Fibroblast of pulmonary artery (primary cell): ENCODE measurements around the gene DNAJB4.

Source experiments
- DNase-seq: peaks from one replicate; pipeline ENCODE4 v3.0.0-alpha.2; 2010; ENCODE audit warnings: low read depth
- H3K4me3 ChIP-seq: replicated peaks from 2 replicates; pipeline ENCODE4 v1.5.1; 2011; ENCODE audit warnings: low read depth, mild to moderate bottlenecking, control low read depth, low read length, moderate library complexity
- TF ChIP-seq, protein P1 (sequence below): IDR thresholded peaks from 2 replicates; pipeline ENCODE4 v1.5.1; 2011; ENCODE audit warnings: mild to moderate bottlenecking, control low read depth, low read length, inconsistent platforms; ENCODE audit errors: missing control alignments

The DNAJB4 gene

DNA sequence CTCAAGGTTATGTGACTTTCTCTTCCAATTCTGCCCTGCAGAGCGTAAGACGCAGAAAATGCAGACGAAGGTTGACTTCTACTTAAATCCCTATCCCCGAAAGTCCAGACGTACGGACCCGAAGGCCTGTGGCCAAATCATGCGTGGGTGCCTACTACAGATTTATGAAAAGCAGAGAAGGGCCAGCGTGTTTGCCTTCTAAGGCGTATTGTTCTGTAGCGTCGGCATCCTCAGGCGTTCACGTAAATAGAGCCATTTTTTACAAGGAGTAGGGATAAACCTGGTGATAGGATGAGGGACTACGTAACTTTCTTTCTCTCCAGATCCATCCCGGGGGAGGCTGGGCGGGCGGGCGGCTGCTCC lies 40.8 kb downstream of the DNAJB4 start:
- TF ChIP-seq, protein P1, sequence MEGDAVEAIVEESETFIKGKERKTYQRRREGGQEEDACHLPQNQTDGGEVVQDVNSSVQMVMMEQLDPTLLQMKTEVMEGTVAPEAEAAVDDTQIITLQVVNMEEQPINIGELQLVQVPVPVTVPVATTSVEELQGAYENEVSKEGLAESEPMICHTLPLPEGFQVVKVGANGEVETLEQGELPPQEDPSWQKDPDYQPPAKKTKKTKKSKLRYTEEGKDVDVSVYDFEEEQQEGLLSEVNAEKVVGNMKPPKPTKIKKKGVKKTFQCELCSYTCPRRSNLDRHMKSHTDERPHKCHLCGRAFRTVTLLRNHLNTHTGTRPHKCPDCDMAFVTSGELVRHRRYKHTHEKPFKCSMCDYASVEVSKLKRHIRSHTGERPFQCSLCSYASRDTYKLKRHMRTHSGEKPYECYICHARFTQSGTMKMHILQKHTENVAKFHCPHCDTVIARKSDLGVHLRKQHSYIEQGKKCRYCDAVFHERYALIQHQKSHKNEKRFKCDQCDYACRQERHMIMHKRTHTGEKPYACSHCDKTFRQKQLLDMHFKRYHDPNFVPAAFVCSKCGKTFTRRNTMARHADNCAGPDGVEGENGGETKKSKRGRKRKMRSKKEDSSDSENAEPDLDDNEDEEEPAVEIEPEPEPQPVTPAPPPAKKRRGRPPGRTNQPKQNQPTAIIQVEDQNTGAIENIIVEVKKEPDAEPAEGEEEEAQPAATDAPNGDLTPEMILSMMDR: no peak
- peak overlapping the region; percentile 54 for H3K4me3 ChIP-seq
- DNase-seq: no peak

DNA sequence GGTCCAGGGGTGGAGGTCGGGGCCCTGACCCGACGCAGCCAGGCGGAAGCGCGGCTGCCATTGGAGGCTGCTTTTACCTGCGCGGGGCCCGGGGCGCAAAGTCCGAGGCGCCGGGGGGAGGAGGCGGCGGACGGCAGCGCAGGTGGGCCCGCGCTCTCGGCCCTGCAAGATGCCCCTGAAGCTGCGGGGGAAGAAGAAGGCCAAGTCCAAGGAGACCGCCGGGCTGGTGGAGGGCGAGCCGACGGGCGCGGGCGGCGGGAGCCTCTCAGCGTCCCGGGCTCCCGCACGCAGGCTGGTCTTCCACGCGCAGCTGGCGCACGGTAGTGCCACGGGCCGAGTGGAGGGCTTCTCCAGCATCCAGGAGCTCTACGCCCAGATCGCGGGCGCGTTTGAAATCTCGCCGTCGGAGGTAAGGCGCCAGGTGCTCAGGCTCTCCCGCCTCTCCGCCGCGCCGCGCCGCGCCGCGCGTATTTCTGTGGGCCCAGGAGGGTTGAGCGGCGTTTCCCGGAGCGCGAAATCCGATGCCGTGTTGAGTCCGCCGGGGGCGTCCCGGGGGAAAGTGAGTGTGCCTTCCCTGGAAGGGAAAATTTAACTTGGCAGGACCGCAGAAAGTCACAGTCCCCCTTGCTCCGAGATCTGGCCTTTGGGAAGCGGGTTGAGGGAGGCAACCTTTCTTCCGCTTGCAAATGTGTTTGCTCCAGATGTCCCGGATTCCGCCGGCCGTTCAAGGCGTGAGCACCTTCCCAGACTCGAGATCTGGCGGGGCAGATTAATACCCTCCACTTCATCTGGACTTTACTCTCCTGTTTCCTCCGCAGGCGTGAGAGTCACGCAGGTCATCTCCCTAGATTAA lies 41.4 kb downstream of the DNAJB4 start, which contains the start of gene GIPC2:
TSS of gene GIPC2 (plus strand) at position 41 of the 853 bp plus-strand sequence. CDS start at position 170, 129 bp downstream.
- peak; percentile 26 for DNase-seq
- TF ChIP-seq, protein P1: no peak
- H3K4me3 ChIP-seq: peak within 1 kb of the TSS; percentile 54

DNA sequence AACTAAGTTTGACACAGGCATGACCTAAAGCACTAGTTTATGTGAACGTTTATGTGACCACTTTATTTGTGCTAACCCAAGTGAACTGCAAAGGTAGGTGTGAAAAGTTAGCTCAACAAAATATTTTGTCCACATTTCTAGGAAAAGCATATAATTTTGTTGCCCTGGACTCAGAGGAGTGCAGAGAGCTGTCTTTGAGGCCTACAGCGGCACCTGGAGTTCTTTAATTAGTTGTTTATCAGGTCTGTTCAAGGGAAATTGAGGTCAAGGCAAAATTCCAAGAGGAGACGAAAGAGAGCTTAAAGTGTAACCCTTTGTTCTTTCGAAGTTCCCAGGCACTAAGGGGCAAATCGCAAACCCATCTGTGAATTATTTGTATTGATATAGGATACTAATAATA lies 42.4 kb downstream of the DNAJB4 start:
- TF ChIP-seq, protein P1: no peak
- DNase-seq: no peak
- H3K4me3 ChIP-seq: no peak overlapping the region

DNA sequence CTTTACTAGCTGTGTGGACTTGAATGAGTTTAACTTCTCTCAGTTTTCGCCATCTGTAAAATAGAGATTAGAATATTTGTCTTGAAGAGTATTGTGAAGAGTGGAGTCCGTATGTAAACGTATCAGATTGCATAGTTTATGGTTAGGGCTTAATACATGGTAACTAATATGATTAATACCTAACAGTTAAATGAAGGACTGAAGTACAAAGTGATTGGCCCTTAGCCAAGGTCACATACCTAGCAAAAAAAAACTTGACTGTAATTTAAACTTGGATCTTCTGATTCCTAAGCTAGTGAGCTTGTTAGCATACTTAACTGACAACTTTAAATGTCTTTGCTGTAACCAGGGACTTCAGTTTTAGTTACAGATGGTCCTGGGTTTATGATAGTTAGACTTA lies 42.9 kb downstream of the DNAJB4 start:
- TF ChIP-seq, protein P1: no peak
- DNase-seq: no peak
- H3K4me3 ChIP-seq: no peak overlapping the region

DNA sequence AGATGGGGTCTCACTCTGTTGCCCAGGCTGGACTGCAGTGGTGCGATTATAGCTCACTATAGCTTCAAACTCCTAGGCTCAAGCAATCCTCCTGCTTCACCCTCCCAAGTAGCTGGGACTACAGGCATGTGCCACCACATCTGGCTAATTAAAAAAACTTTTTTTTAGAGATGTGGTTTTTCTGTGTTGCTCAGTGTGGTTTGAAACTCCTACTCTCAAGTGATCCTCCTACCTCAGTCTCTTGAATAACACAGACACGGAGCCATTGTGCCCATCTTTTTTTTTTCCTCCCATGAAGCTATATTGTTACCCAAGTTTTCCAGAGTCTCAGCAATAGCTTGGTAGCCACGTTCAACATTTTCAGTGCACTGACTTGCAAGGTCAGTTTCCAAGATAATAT lies 43.7 kb downstream of the DNAJB4 start:
- H3K4me3 ChIP-seq: no peak overlapping the region
- TF ChIP-seq, protein P1: no peak
- no peak for DNase-seq

DNA sequence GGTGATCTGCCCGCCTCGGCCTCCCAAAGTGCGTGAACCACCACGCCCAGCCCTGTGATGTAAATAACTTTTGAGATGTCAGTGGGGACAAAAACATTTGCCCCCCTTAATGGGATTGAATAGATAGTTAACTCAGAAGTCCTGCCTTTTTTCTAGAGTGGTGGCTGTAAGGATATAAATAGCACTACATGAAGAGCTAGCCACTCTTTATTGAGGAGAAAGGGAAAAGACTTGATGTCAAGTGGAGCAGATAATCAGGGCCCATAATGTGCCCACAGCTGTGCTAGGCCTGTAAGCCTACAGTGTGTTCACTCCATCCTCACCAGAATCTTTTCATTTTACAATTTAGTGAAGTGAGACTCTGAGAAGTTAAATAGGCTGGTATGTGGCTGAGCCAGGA lies 44.7 kb downstream of the DNAJB4 start:
- no peak overlapping the region for H3K4me3 ChIP-seq
- DNase-seq: no peak
- TF ChIP-seq, protein P1: no peak

DNA sequence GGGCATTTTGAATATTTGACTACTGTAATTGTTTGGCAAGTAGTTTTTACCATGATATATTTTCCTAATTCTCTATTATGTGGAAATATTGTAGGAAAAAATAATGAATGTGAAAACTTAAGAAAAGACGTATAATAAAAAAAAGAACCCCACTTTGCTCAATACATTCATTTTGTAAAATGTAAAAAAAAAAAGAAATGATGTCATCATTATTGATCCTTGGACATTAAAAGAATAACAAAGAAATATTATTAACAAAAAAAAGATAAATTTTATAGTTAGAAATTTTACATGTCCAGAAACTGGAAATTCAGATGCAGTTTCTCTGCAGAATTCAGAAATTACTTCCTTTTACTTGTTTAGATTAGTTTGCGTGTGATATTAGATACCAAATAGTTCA lies 46.3 kb downstream of the DNAJB4 start:
- H3K4me3 ChIP-seq: no peak overlapping the region
- TF ChIP-seq, protein P1: no peak
- no peak for DNase-seq
